Stomach (tissue), 4 donors: Measurements from ENCODE around the gene MYBBP1A.

ENCODE experiments used
- EP300 ChIP-seq: sonication (generic); formaldehyde crosslinking; IDR thresholded peaks from one replicate; pipeline ENCODE4 v1.6.1; 2017; ENCODE audit warnings: antibody characterized with exemption
- POLR2A ChIP-seq, 4 donors: fragments of 450-650 bp; IDR thresholded peaks; one replicate each; pipeline ENCODE4 v1.6.1; 2016; ENCODE audit warnings: antibody characterized with exemption in 4 of 4, control low read depth in 2 of 4, mild to moderate bottlenecking in 1 of 4, moderate library complexity in 1 of 4
- POLR2AphosphoS5 ChIP-seq, 3 donors: sonication (generic); formaldehyde crosslinking; IDR thresholded peaks; one replicate each; pipeline ENCODE4 v1.6.1; 2016; ENCODE audit warnings: antibody characterized with exemption in 3 of 3
- TF ChIP-seq, protein P1 (sequence below), 7 experiments: fragments of 450-650 bp in 4 of 7; fragments of 200-600 bp in 3 of 7; sonication (generic) in 3 of 7; IDR thresholded peaks; one replicate each; pipeline ENCODE4 v1.5.1; 2016 to 2019; ENCODE audit warnings: antibody characterized with exemption in 7 of 7, control low read depth in 2 of 7, mild to moderate bottlenecking in 1 of 7

- TF ChIP-seq, protein P1, sequence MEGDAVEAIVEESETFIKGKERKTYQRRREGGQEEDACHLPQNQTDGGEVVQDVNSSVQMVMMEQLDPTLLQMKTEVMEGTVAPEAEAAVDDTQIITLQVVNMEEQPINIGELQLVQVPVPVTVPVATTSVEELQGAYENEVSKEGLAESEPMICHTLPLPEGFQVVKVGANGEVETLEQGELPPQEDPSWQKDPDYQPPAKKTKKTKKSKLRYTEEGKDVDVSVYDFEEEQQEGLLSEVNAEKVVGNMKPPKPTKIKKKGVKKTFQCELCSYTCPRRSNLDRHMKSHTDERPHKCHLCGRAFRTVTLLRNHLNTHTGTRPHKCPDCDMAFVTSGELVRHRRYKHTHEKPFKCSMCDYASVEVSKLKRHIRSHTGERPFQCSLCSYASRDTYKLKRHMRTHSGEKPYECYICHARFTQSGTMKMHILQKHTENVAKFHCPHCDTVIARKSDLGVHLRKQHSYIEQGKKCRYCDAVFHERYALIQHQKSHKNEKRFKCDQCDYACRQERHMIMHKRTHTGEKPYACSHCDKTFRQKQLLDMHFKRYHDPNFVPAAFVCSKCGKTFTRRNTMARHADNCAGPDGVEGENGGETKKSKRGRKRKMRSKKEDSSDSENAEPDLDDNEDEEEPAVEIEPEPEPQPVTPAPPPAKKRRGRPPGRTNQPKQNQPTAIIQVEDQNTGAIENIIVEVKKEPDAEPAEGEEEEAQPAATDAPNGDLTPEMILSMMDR (IDR thresholded peaks at IDR 0.05) = no peak
- TF ChIP-seq POLR2AphosphoS5 (IDR thresholded peaks at IDR 0.05) = no peak
- no peak for TF ChIP-seq POLR2A (IDR thresholded peaks at IDR 0.05)
- no peak for TF ChIP-seq EP300
These were observed 33.2 kb upstream of the MYBBP1A start for GRCh38 chr17:4588391-4588790.
